DOHH2 (cell line): ENCODE measurements around the gene HOXD10.

Experiments
- EZH2phosphoT487 ChIP-seq: fragments of 200-600 bp; sonication (generic); IDR thresholded peaks from 2 replicates; pipeline ENCODE4 v1.6.1; 2017; ENCODE audit warnings: borderline replicate concordance, mild to moderate bottlenecking, antibody characterized with exemption, low read length, moderate library complexity, mixed read lengths
- TF ChIP-seq, protein P1 (sequence below): fragments of 200-600 bp; sonication (generic); IDR thresholded peaks from one replicate; pipeline ENCODE4 v1.5.1; 2014; ENCODE audit warnings: antibody characterized with exemption, mild to moderate bottlenecking, low read depth, low read length; ENCODE audit not compliant: poor library complexity, severe bottlenecking

DNA sequence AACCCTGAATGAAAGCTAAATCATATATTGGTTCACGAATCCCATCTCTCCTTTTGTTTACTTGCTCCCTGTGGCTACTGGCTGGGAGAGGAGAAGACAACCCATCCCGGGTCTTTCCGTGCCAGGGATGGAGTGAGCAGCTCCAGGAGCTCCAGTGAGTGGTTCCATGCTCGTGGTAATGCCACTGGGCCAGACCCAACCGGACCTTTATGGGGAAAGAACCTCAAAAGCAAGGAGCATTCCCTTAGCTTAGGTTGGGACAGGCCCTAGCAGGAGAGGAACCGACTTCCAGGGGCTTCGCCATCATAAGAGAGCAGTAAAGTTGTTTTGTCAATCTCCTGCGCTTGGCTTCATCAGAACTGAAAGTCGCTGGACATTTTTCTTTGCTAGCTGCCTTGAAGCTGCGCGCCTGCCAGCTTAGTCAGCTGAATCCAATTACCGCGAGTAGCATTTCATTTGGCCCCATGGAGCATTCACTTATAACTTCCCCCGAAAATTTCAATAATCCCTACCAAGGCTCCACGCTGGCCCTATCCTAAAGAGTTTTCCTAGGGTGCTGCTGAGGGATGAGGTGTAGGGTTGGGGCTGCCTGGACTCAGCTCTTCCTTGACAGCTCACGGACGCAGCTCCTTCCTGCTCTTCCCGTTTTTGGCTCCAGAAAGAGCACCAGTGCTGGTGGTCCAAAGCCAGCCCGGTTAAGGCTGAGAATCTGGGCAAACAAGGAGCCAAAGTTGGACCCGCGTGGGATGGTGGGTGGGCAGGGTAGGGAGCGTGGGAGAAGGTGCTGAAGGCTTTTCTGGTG is 45.4 kb downstream of the HOXD10 start:
- TF ChIP-seq, protein P1, sequence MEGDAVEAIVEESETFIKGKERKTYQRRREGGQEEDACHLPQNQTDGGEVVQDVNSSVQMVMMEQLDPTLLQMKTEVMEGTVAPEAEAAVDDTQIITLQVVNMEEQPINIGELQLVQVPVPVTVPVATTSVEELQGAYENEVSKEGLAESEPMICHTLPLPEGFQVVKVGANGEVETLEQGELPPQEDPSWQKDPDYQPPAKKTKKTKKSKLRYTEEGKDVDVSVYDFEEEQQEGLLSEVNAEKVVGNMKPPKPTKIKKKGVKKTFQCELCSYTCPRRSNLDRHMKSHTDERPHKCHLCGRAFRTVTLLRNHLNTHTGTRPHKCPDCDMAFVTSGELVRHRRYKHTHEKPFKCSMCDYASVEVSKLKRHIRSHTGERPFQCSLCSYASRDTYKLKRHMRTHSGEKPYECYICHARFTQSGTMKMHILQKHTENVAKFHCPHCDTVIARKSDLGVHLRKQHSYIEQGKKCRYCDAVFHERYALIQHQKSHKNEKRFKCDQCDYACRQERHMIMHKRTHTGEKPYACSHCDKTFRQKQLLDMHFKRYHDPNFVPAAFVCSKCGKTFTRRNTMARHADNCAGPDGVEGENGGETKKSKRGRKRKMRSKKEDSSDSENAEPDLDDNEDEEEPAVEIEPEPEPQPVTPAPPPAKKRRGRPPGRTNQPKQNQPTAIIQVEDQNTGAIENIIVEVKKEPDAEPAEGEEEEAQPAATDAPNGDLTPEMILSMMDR: no peak
- TF ChIP-seq EZH2phosphoT487: no peak
